22Rv1 (cell line): ENCODE measurements around the gene TPCN2.

Experiments used
- H3K27ac ChIP-seq: fragments of 450-650 bp; 2 replicates; pipeline ENCODE4 v1.5.1; 2017
- CTCF ChIP-seq: fragments of 450-650 bp; IDR thresholded peaks from 2 replicates; pipeline ENCODE4 v1.5.1; 2017; ENCODE audit warnings: mild to moderate bottlenecking
- ZFX ChIP-seq: fragments of 450-650 bp; IDR thresholded peaks from 2 replicates; pipeline ENCODE4 v1.6.1; 2017; ENCODE audit warnings: antibody characterized with exemption, borderline replicate concordance

TPCN2 gene

GRCh38 chr11:69018924-69019323, 29.8 kb upstream of the TPCN2 start:
- H3K27ac ChIP-seq = no peak overlapping the region
- no peak for TF ChIP-seq ZFX
- TF ChIP-seq CTCF = no peak

GRCh38 chr11:69022260-69022659, 26.5 kb upstream of the TPCN2 start:
- no peak for TF ChIP-seq CTCF
- TF ChIP-seq ZFX = no peak
- H3K27ac ChIP-seq = no peak overlapping the region

- TF ChIP-seq CTCF (no peak), ZFX (no peak)
- H3K27ac ChIP-seq = no peak overlapping the region
Measured at GRCh38 chr11:69024509-69024908, 24.2 kb upstream of the TPCN2 start.

GRCh38 chr11:69027704-69028372, 20.9 kb upstream of the TPCN2 start:
- no peak for TF ChIP-seq ZFX
- TF ChIP-seq CTCF = no peak
- H3K27ac ChIP-seq = no peak overlapping the region

GRCh38 chr11:69030301-69030700, 18.4 kb upstream of the TPCN2 start:
- no peak overlapping the region for H3K27ac ChIP-seq
- no peak for TF ChIP-seq CTCF

- no peak for TF ChIP-seq ZFX
- no peak for TF ChIP-seq CTCF
- H3K27ac ChIP-seq = no peak overlapping the region
Measured at GRCh38 chr11:69032833-69033232, 15.9 kb upstream of the TPCN2 start.

- no peak for TF ChIP-seq ZFX
- no peak for TF ChIP-seq CTCF
- no peak overlapping the region for H3K27ac ChIP-seq
Measured at GRCh38 chr11:69033431-69033830, 15.3 kb upstream of the TPCN2 start.
